ENCODE results near the gene CEL. TPM values are rescaled to one million over a fixed set of nuclear protein-coding genes. Genes with fewer than 3 reads are reported as not detected.
"Not testable (repeated sequence)": the region's sequence is repeated elsewhere in the genome, so short reads cannot be mapped to it uniquely, and the experiment has no call there.

CEL gene
- 0.29 and 0.64 TPM in 2 replicates for total RNA-seq (2013; cell fraction: nucleolus; rRNA removed)
- total RNA-seq (2014; rRNA removed) (0.23 and 0.27 TPM in 2 replicates), total RNA-seq (2014; rRNA removed; fragmentation: Illumina TruSeq; extraction: Trizol) (0.36 and 0.41 TPM in 2 replicates), total RNA-seq (2021) (4.1 and 4.6 TPM in 2 replicates), polyA plus RNA-seq (2011; rRNA removed) (0.04 and 0.15 TPM in 2 replicates), polyA plus RNA-seq (2014; fragmentation: Illumina TruSeq; extraction: Trizol) (0.25 and 0.51 TPM in 2 replicates), polyA plus RNA-seq (2014; fragmentation: Nextera tagmentation; extraction: Ambion mirVana) (not detected), polyA plus RNA-seq (2014; rRNA removed) (0.80 and 1.2 TPM in 2 replicates), polyA plus RNA-seq (2016; fragmentation: Nextera tagmentation; extraction: Ambion mirVana) (under 1 TPM; 0.05 to 0.15 TPM), polyA minus RNA-seq (2011; rRNA and poly(A)+ RNA removed) (0.10 TPM in 1 of 2 replicates, not detected in the other), Bru-seq, nascent RNA (percentile 32 among the genes with signal in this experiment), BruChase-seq, experiment 1, labeled RNA remaining after a 6-hour chase (percentile 43 among the genes with signal in this experiment), BruChase-seq, experiment 2, labeled RNA remaining after a 2-hour chase (percentile 37 among the genes with signal in this experiment)
- polyA plus RNA-seq (2011; ENCODE audit: low read depth): 0.17 TPM
- 0.15 and 0.20 TPM in 2 replicates for polyA plus RNA-seq (2011; cell fraction: cytosol; rRNA removed)
- 1.3 and 2.2 TPM in 2 replicates for polyA plus RNA-seq (2011; cell fraction: nucleus; rRNA removed)
- polyA plus RNA-seq (2012): 0.74 and 0.97 TPM in 2 replicates
- 0.53 TPM in 1 of 2 replicates, not detected in the other for polyA minus RNA-seq (2011; cell fraction: cytosol; rRNA and poly(A)+ RNA removed)
- polyA minus RNA-seq (2011; cell fraction: nucleus; rRNA and poly(A)+ RNA removed): 0.29 TPM in 1 of 2 replicates, not detected in the other
- long read RNA-seq, experiment 1: 0 reads
- long read RNA-seq, experiment 2: 0 reads

DNA sequence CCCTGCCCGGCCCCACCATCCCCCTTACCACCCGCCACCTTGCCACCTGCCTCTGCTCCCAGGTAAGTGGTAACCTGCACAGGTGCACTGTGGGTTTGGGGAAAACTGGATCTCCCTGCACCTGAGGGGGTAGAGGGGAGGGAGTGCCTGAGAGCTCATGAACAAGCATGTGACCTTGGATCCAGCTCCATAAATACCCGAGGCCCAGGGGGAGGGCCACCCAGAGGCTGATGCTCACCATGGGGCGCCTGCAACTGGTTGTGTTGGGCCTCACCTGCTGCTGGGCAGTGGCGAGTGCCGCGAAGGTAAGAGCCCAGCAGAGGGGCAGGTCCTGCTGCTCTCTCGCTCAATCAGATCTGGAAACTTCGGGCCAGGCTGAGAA lies at the start of gene CEL:
CEL (plus strand) TSS at position 218 of the 382 bp plus-strand sequence; CDS start at position 240, 22 bp downstream.
- WGBS (ENCODE audit: insufficient coverage, insufficient replicate concordance, low lambda C conversion rate, missing lambda C conversion rate): 53% methylated on average over 4 of the region's 9 CpGs
- FAIRE-seq; H3K27me3 ChIP-seq (replicated peaks in 1 of 2; ENCODE audit: control insufficient read depth in 2 of 2, insufficient read depth in 2 of 2, low read length in 1 of 2); DNase-seq (ENCODE audit: low read depth, low spot score); RAD21 ChIA-PET (ENCODE audit: unreplicated experiment); SMC1A ChIA-PET (ENCODE audit: uncharacterized antibody, unreplicated experiment); H4K20me1 ChIP-seq (ENCODE audit: control insufficient read depth, insufficient read depth); H3K27ac ChIP-seq (ENCODE audit: control insufficient read depth, insufficient read depth); H3K4me2 ChIP-seq (ENCODE audit: control insufficient read depth, insufficient read depth); H3K79me2 ChIP-seq (ENCODE audit: control insufficient read depth, insufficient read depth, low read length); H3K9ac ChIP-seq (ENCODE audit: control insufficient read depth, insufficient read depth, low read length); in situ Hi-C loops (cut with MboI); H3K36me3 ChIP-seq (ENCODE audit: control insufficient read depth in 2 of 2, insufficient read depth in 2 of 2, low read length in 1 of 2); intact Hi-C loops (cut with micrococcal nuclease; ENCODE audit: unreplicated experiment); POLR2A ChIA-PET; H2AFZ ChIP-seq (ENCODE audit: control insufficient read depth, low read depth, low read length); H3K9me3 ChIP-seq (replicated peaks; ENCODE audit: control insufficient read depth, insufficient read depth, low read length); ATAC-seq; CTCF ChIA-PET; H3K4me3 ChIP-seq; BruUV-seq (replicated peaks): not testable (repeated sequence)
- peaks cover 27% of the 10 kb centered on the region for H3K4me1 ChIP-seq (ENCODE audit: control insufficient read depth, insufficient read depth, low read length)

DNA sequence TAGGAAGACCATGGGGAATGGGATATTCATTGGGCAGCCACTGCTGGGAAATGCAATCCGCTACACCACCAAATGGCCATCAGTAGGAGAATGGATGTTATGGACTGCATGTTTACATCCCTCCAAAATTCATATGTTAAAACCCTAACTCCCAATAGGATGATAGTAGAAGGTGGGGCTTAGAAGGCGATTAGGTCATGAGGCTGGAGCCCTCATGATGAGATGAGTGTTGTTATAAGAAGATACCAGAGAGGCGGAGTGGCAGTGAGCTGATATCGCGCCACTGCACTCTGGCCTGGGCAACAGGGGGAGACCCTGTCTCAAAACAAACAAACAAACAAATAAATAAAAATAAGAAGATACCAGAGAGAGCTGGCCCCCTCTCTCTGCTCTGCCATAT lies 47.1 kb upstream of the CEL start:
- no peak overlapping the region for H3K4me3 ChIP-seq
- RAD21 ChIA-PET (ENCODE audit: unreplicated experiment): no interaction called here
- H3K9ac ChIP-seq (ENCODE audit: control insufficient read depth, insufficient read depth, low read length): no peak overlapping the region
- H3K36me3 ChIP-seq (ENCODE audit: control insufficient read depth in 2 of 2, insufficient read depth in 2 of 2, low read length in 1 of 2): no peaks in the 10 kb centered on the region
- BruUV-seq (replicated peaks): no TSS peak
- H3K27me3 ChIP-seq (replicated peaks in 1 of 2; ENCODE audit: control insufficient read depth in 2 of 2, insufficient read depth in 2 of 2, low read length in 1 of 2): no peaks in the 10 kb centered on the region; a peak in 1 of 4 replicates
- CTCF ChIA-PET: no interaction called here
- TF ChIP-seq NR2C2 (IDR thresholded peaks at IDR 0.05; ENCODE audit: borderline replicate concordance, control insufficient read depth, insufficient read length, low read depth) (no peak), LARP7 (IDR thresholded peaks at IDR 0.05) (no peak), PML (IDR thresholded peaks at IDR 0.05; ENCODE audit: low read length) (no peak), RAD51 (IDR thresholded peaks at IDR 0.05) (no peak), CBFB (IDR thresholded peaks at IDR 0.05; ENCODE audit: low read depth) (no peak), POLR2A (IDR thresholded peaks at IDR 0.05; ENCODE audit: low read depth, low read length) (no peak), CHD1 (IDR thresholded peaks at IDR 0.05; ENCODE audit: low read depth, low read length) (no peak)
- TF ChIP-seq, protein P1, sequence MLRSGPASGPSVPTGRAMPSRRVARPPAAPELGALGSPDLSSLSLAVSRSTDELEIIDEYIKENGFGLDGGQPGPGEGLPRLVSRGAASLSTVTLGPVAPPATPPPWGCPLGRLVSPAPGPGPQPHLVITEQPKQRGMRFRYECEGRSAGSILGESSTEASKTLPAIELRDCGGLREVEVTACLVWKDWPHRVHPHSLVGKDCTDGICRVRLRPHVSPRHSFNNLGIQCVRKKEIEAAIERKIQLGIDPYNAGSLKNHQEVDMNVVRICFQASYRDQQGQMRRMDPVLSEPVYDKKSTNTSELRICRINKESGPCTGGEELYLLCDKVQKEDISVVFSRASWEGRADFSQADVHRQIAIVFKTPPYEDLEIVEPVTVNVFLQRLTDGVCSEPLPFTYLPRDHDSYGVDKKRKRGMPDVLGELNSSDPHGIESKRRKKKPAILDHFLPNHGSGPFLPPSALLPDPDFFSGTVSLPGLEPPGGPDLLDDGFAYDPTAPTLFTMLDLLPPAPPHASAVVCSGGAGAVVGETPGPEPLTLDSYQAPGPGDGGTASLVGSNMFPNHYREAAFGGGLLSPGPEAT (IDR thresholded peaks at IDR 0.05; ENCODE audit: low read depth): no peak
- TF ChIP-seq, protein P2, sequence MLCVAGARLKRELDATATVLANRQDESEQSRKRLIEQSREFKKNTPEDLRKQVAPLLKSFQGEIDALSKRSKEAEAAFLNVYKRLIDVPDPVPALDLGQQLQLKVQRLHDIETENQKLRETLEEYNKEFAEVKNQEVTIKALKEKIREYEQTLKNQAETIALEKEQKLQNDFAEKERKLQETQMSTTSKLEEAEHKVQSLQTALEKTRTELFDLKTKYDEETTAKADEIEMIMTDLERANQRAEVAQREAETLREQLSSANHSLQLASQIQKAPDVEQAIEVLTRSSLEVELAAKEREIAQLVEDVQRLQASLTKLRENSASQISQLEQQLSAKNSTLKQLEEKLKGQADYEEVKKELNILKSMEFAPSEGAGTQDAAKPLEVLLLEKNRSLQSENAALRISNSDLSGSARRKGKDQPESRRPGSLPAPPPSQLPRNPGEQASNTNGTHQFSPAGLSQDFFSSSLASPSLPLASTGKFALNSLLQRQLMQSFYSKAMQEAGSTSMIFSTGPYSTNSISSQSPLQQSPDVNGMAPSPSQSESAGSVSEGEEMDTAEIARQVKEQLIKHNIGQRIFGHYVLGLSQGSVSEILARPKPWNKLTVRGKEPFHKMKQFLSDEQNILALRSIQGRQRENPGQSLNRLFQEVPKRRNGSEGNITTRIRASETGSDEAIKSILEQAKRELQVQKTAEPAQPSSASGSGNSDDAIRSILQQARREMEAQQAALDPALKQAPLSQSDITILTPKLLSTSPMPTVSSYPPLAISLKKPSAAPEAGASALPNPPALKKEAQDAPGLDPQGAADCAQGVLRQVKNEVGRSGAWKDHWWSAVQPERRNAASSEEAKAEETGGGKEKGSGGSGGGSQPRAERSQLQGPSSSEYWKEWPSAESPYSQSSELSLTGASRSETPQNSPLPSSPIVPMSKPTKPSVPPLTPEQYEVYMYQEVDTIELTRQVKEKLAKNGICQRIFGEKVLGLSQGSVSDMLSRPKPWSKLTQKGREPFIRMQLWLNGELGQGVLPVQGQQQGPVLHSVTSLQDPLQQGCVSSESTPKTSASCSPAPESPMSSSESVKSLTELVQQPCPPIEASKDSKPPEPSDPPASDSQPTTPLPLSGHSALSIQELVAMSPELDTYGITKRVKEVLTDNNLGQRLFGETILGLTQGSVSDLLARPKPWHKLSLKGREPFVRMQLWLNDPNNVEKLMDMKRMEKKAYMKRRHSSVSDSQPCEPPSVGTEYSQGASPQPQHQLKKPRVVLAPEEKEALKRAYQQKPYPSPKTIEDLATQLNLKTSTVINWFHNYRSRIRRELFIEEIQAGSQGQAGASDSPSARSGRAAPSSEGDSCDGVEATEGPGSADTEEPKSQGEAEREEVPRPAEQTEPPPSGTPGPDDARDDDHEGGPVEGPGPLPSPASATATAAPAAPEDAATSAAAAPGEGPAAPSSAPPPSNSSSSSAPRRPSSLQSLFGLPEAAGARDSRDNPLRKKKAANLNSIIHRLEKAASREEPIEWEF (IDR thresholded peaks at IDR 0.05; ENCODE audit: insufficient replicate concordance, low read depth, low read length): no peak
- intact Hi-C loops (cut with micrococcal nuclease; ENCODE audit: unreplicated experiment): no loop called here
- H4K20me1 ChIP-seq (ENCODE audit: control insufficient read depth, insufficient read depth): no peaks in the 10 kb centered on the region
- FAIRE-seq (no peak), DNase-seq (ENCODE audit: low read depth, low spot score) (no peak), ATAC-seq (no peak)
- SMC1A ChIA-PET (ENCODE audit: uncharacterized antibody, unreplicated experiment): no interaction called here
- H3K4me2 ChIP-seq (ENCODE audit: control insufficient read depth, insufficient read depth): no peak overlapping the region
- in situ Hi-C loops (cut with MboI): no loop called here
- 67% methylated on average over 5 of the region's 5 CpGs for WGBS (ENCODE audit: insufficient coverage, insufficient replicate concordance, low lambda C conversion rate, missing lambda C conversion rate)
- H2AFZ ChIP-seq (ENCODE audit: control insufficient read depth, low read depth, low read length): no peak overlapping the region
- H3K27ac ChIP-seq (ENCODE audit: control insufficient read depth, insufficient read depth): no peak overlapping the region
- no peaks in the 10 kb centered on the region for H3K4me1 ChIP-seq (ENCODE audit: control insufficient read depth, insufficient read depth, low read length)
- no peaks in the 10 kb centered on the region for H3K9me3 ChIP-seq (replicated peaks; ENCODE audit: control insufficient read depth, insufficient read depth, low read length)
- no peaks in the 10 kb centered on the region for H3K79me2 ChIP-seq (ENCODE audit: control insufficient read depth, insufficient read depth, low read length)
- POLR2A ChIA-PET: no interaction called here
